ENCODE data around the gene AHNAK.

The AHNAK gene

DNA sequence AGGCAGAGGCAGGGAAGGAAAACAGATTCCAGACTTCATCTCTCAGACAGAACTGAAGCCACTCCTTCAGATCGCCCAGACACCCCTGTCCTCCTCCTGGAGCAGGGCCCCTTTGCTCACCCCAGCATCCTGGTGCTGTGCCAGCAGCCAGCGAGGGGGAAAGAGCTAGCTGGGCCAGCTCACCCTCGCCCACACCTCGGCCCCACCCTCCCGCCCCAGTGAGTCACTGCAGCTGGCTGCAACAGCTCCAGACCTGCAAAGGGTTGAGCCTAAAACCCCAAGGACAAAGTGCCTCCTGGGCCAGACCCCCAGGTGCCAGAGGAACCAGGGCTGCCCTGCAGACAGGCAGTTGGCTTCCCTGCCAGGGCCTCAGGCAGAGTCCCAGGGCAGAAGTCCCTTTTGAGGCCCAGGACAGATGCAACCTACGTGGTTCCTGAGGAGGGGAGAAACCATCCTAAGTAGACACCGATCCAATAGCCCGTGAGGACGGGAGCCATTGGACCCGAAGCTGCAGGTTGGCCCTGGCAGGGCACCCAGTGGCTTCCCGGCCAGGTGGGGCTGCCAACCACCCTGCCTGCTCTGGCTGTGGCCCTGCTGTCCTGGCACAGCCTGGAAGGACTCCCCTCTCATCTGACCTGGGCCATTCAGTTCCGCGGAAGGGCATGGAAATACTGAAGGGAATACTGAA, 7.2 kb downstream of the AHNAK start:
- H2AFZ ChIP-seq (ENCODE audit: low read length): no peak overlapping the region
- no peaks in the 10 kb centered on the region for H3K79me2 ChIP-seq (ENCODE audit: insufficient read depth, low read length)
- H3F3A ChIP-seq (ENCODE audit: insufficient read depth, low read length): no peaks in the 10 kb centered on the region
- no peaks in the 10 kb centered on the region for H4K20me1 ChIP-seq (ENCODE audit: insufficient read depth, low read length)
- H3K27ac ChIP-seq (ENCODE audit: low read depth, low read length, poor library complexity, severe bottlenecking): no peak overlapping the region
- H3K9me2 ChIP-seq (ENCODE audit: low read depth, low read length): no peaks in the 10 kb centered on the region
- no peak overlapping the region for H3K4me3 ChIP-seq (ENCODE audit: low read depth, low read length, poor library complexity, severe bottlenecking)
- no peaks in the 10 kb centered on the region for H3K9me3 ChIP-seq (ENCODE audit: low read length)
- H3K27me3 ChIP-seq (ENCODE audit: insufficient read depth, low read length): no peaks in the 10 kb centered on the region; the same call in 1 of the 2 replicates
- TF ChIP-seq, protein P1, sequence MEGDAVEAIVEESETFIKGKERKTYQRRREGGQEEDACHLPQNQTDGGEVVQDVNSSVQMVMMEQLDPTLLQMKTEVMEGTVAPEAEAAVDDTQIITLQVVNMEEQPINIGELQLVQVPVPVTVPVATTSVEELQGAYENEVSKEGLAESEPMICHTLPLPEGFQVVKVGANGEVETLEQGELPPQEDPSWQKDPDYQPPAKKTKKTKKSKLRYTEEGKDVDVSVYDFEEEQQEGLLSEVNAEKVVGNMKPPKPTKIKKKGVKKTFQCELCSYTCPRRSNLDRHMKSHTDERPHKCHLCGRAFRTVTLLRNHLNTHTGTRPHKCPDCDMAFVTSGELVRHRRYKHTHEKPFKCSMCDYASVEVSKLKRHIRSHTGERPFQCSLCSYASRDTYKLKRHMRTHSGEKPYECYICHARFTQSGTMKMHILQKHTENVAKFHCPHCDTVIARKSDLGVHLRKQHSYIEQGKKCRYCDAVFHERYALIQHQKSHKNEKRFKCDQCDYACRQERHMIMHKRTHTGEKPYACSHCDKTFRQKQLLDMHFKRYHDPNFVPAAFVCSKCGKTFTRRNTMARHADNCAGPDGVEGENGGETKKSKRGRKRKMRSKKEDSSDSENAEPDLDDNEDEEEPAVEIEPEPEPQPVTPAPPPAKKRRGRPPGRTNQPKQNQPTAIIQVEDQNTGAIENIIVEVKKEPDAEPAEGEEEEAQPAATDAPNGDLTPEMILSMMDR (IDR thresholded peaks at IDR 0.05; ENCODE audit: low read length): no peak
- no peak for TF ChIP-seq EZH2 (IDR thresholded peaks at IDR 0.05; ENCODE audit: borderline replicate concordance, low read length)
- no peak overlapping the region for H3K9ac ChIP-seq (ENCODE audit: low read length)
- peaks cover 42% of the 10 kb centered on the region for H3K4me1 ChIP-seq (ENCODE audit: insufficient read depth, low read length, severe bottlenecking)
- no peaks in the 10 kb centered on the region for H3K36me3 ChIP-seq (ENCODE audit: insufficient read depth, low read length)
- H3K4me2 ChIP-seq (ENCODE audit: low read length): no peak overlapping the region

DNA sequence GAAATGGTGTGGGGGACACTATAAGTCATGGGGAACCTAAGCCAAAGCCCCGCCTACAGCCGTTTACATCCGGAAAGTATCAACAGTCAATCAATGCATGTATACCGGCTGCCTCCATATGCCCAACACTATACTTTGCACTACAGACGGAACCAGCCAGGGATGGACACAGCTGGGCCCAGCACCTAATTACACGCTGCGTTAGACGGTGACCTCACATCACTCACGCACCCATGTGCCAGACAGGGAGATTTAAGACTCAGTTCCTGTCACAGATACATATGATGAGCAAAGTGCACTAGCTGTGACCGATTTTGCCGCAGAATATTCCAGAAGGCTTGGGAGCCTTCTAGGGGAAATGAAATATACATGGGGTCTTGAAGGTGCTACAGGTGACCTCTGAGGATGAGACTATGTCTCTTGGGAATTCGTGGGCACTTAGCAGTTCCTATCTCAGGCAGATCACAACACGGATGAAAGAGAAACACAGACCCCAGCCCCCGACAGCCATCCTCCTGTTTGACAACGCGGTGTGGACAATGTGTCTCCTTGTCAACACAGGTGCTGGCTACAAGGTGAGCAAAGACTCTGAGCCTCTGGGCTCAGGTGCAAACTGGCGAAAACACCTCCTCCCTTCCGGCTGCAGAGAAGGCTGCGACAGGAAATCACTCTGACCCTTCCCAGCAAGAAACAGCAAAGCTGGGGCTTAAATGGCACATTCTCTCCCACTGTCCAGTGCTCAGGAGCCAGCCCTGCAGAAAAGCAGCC, 8.0 kb downstream of the AHNAK start:
- Histone ChIP-seq H3K9me2 (ENCODE audit: low read depth, low read length) (no peaks in the 10 kb centered on the region), H3K4me3 (ENCODE audit: low read depth, low read length, poor library complexity, severe bottlenecking) (no peak overlapping the region), H2AFZ (ENCODE audit: low read length) (no peak overlapping the region), H3K36me3 (ENCODE audit: insufficient read depth, low read length) (no peaks in the 10 kb centered on the region), H3K9me3 (ENCODE audit: low read length) (no peaks in the 10 kb centered on the region), H3K27me3 (ENCODE audit: insufficient read depth, low read length) (no peaks in the 10 kb centered on the region; the same call in 1 of the 2 replicates), H3K27ac (ENCODE audit: low read depth, low read length, poor library complexity, severe bottlenecking) (no peak overlapping the region), H3K4me2 (ENCODE audit: low read length) (no peak overlapping the region), H3F3A (ENCODE audit: insufficient read depth, low read length) (no peaks in the 10 kb centered on the region), H4K20me1 (ENCODE audit: insufficient read depth, low read length) (no peaks in the 10 kb centered on the region), H3K79me2 (ENCODE audit: insufficient read depth, low read length) (no peaks in the 10 kb centered on the region), H3K4me1 (ENCODE audit: insufficient read depth, low read length, severe bottlenecking) (peaks cover 42% of the 10 kb centered on the region), H3K9ac (ENCODE audit: low read length) (no peak overlapping the region)
- no peak for TF ChIP-seq EZH2 (IDR thresholded peaks at IDR 0.05; ENCODE audit: borderline replicate concordance, low read length)
- TF ChIP-seq, protein P1 (IDR thresholded peaks at IDR 0.05; ENCODE audit: low read length): no peak

DNA sequence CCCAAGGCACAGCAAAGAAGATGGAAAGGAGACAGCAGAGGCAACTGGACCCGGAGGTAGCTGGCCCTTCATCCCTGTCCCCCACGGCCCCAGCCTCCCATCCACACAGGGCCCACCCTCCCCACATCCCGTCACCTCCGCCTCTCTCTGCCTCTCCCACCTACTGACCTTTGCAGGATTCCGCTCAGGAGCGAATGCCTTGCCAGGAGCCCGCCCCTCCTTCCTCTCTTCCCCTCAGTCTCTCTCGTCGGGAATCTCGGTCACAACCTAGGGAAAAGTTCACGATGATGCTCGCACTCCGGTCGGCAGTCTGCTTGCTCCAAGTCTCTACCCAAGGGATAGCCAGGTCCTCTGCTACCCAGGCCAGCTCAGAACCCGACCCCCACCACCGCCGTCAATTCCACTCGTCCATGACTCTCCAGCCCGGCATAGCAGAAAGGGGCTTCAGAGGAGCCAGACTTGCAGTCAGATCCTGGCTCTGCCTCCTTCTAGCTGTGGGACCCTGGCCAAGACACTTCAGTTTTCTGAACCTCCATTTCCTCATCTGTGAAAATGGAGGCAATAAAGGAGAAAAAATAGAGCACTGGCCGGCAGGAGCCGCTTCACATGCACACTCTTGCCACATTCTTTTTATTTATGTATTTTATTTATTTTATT, 10.2 kb downstream of the AHNAK start:
- Histone ChIP-seq H3K27me3 (ENCODE audit: insufficient read depth, low read length) (no peaks in the 10 kb centered on the region; the same call in 1 of the 2 replicates), H3F3A (ENCODE audit: insufficient read depth, low read length) (no peaks in the 10 kb centered on the region), H3K36me3 (ENCODE audit: insufficient read depth, low read length) (no peaks in the 10 kb centered on the region), H3K4me2 (ENCODE audit: low read length) (no peak overlapping the region), H3K4me3 (ENCODE audit: low read depth, low read length, poor library complexity, severe bottlenecking) (no peak overlapping the region), H2AFZ (ENCODE audit: low read length) (no peak overlapping the region), H3K4me1 (ENCODE audit: insufficient read depth, low read length, severe bottlenecking) (peaks cover 23% of the 10 kb centered on the region), H3K9ac (ENCODE audit: low read length) (no peak overlapping the region), H3K9me2 (ENCODE audit: low read depth, low read length) (no peaks in the 10 kb centered on the region), H3K27ac (ENCODE audit: low read depth, low read length, poor library complexity, severe bottlenecking) (no peak overlapping the region), H3K9me3 (ENCODE audit: low read length) (no peaks in the 10 kb centered on the region), H3K79me2 (ENCODE audit: insufficient read depth, low read length) (no peaks in the 10 kb centered on the region), H4K20me1 (ENCODE audit: insufficient read depth, low read length) (no peaks in the 10 kb centered on the region)
- no peak for TF ChIP-seq EZH2 (IDR thresholded peaks at IDR 0.05; ENCODE audit: borderline replicate concordance, low read length)
- TF ChIP-seq, protein P1 (IDR thresholded peaks at IDR 0.05; ENCODE audit: low read length): no peak
